ENCODE results near the gene CGREF1. TPM values are rescaled to one million over a fixed set of nuclear protein-coding genes. Genes with fewer than 3 reads are reported as not detected.

CGREF1 gene, protein sequence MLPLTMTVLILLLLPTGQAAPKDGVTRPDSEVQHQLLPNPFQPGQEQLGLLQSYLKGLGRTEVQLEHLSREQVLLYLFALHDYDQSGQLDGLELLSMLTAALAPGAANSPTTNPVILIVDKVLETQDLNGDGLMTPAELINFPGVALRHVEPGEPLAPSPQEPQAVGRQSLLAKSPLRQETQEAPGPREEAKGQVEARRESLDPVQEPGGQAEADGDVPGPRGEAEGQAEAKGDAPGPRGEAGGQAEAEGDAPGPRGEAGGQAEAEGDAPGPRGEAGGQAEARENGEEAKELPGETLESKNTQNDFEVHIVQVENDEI
- total RNA-seq: 11.0 TPM
- long read RNA-seq, partial matches to known transcripts: 1 of 2 reads
- long read RNA-seq, other reads (novel, unspliced or antisense): 1 of 2 reads

DNA sequence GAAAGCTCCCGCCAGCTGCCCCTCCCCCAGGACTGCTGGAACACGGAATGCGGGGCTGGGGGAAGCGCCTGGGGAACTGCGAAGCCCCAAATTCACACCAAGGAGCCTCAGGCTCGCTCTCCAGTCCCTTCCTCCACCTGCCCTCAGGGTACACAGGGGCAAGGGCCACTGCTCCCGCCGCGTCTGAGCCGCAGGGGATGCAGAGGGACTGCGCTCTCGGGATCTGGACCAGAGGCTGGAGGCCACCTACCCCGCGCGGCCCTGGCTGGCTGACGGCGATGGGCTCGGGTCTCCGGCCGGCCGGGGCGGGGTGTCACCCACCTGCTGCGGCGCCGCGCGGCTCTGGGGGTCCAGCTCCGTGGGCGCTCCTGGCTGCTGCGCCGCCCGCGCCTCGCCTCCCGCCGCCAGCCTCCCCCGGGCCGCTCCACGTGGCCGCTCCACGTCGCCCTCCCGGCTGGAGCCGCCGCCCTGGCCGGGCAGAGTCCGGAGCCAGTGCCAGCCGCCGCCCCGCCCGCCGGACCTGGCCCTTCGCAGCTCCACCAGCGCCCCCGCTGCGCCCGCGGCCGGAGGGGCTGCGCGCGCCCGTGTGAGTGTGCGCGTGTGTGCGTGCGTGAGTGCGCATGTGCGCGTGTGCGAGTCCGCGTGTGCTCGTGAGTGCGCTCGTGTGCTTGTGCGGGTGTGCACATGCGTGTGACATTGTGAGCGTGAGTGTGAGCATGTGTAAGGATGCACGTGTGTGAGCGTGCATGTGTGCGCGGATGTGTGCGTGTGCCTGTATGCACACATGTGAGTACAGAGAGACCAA is at the start of gene CGREF1:
Gene CGREF1 (minus strand): TSS at position 604 of the 805 bp plus-strand sequence. CDS start 14,762 bp downstream, outside the sequence.
- DNase-seq (ENCODE audit: low spot score): no peak

DNA sequence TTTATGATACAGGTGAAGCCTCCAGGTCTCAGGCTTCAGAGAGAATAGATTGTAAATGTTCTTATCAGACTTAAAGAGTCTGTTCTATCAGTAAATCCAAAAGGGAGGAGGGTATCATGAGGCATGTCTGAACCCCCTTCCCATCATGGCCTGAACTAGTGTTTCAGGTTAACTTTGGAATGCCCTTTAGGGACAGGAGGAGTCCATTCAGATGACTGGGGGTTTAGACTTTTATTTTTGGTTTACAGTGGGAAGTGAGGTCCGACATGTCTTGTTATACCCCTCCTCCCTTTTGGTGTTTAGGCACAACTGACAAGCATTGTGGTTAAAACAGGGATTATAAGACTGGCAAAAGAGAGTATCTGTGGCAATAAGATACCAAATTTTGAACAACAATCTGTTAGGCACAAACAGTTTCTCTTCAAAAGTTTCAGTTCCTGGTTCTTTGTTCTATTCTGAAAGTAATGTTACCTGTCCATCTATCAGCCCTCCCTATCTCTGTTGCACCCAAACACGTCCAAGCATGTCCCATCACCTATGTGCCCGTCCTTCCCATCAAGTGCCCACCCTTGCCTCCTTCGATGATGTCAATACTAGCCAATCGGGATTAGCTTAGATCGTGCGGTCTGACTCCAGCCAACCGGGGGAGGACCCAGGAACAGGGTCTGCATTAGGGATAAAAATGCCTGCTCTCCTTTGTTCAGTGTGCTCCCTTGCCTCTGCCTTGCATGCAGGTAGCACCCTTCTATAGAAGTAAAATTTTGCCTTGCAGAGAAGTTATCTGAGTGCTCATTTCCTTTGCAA is 46.2 kb upstream of the CGREF1 start:
- DNase-seq (ENCODE audit: low spot score): no peak

- DNase-seq (ENCODE audit: low spot score): no peak
These were observed 43.5 kb upstream of the CGREF1 start for GRCh38 chr2:27162151-27163121.

- DNase-seq (ENCODE audit: low spot score): no peak
These were observed 41.3 kb upstream of the CGREF1 start for GRCh38 chr2:27160191-27160590.

DNA sequence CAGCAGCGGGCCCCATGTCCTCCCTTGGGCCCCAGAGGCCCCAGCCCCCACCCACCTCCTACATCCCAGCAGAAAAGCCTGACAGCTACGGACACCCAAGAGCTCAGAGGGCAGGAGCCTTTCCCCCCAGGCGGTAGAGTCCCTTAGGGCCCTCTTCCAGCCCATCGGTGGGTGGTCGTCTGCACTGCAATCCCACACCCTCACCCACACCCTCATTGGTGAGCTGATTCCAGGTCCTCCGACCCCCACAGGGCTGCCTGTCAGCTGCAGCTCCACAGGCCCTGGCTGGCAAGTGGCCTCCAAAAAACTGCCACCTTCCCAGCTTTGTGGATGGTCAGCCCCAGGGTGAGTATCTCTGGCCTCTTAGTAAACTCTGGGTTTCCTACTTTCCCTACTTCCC is 40.3 kb upstream of the CGREF1 start:
- no peak for DNase-seq (ENCODE audit: low spot score)

DNA sequence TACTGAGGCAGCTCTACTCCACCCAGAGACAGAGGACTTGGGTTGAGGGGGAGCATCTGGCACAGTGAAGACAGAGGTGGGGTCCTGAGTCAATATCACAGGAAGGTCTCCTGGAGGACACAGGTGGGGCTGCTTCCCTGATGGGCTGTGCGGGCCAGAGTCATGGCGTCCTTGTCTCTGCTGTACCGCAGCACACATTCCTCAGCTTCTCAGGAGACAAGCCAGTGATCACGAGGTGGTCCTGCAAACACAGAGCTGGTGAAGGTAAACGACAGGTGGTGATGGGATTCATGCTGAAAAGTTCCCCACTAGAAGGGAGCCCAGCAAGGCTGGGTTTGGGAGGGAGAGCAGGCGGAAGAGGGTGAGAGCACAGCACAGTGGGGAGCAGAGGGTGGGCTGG is 39.5 kb upstream of the CGREF1 start:
- DNase-seq (ENCODE audit: low spot score): no peak

DNA sequence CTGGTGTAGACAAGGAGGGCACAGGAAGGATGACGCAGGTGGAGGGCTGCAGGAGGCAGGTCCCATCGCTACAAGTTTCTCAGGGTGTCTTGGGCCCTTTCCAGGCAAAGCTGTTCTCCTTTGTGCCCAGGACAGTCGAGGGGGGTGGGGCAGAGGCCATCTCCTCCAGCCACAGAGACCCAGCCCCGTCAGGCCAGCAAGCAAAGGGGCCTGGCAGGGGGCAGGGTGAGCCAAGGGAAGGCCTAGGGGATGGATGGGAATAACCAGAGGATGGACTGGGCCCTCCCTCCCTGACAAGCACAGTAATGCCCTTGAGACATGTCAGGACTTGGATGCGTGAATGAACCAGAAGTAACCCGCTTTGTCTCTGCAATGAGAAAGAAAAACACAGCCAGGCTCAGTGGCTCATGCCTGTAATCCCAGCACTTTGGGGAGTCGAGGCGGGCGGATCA is 36.2 kb upstream of the CGREF1 start:
- no peak for DNase-seq (ENCODE audit: low spot score)

GRCh38 chr2:27154488-27154887 is 35.6 kb upstream of the CGREF1 start:
- DNase-seq (ENCODE audit: low spot score): no peak

DNA sequence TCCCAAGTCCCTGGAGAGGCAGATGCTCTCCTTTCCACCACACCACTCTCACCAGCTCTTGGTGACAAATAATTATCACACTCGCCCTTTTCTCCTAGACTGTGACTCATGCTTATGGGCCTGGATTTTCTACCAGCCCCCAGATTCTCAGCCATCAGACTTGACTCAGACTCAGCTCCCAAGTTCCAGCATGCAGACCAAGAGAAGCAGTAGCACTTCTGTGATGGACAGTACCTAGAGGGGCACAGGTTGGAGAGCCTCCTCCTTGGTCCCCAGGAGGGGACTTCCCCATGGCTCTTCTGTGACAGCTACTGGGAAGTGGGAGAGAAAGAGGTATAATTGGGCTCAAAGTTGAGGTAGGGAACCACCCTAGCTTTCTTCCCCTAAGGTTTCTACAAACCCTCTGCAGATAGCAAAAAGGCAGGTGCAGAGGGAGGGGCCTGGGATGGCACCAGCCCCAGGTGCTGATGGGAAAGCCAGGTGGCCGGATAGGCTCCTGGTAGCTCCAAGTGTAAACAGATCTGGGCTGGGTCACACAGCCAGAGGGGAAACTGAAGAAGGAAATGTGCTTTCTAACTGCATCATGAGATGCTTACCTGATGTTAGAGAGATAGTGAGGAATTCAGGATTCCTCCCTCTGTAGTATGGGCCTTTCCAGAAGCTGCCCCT is 34.0 kb upstream of the CGREF1 start:
- DNase-seq (ENCODE audit: low spot score): no peak

GRCh38 chr2:27152102-27152795 is 33.3 kb upstream of the CGREF1 start:
- DNase-seq (ENCODE audit: low spot score): no peak

DNA sequence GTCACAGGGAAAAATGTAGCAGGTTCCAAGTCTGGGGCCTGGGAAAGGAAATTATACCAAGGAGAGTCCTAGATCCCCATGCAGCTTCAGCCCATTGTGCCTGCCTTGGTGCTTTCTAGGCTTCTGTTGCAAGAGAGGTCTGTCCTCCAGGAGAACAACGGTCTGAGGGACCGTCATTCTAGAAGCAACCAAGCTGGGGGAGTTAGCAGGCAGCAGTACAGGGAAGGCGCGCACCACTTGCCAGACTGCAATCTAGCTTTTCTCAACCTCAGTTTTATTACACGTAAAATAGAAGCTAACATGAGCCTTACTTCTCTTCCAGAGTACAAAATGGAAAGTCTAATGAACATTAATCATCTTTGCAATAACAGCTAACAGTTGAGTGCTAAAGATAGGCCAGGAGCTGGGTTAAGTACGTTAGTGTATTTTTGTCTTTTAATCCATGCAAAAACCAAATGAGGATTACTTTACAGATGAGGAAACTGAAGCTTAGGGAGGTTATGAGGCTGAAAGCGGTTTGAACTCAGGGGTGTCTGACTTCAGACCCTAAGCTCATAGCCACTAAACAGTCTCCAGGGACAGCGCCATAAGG is 31.8 kb upstream of the CGREF1 start:
- no peak for DNase-seq (ENCODE audit: low spot score)

DNA sequence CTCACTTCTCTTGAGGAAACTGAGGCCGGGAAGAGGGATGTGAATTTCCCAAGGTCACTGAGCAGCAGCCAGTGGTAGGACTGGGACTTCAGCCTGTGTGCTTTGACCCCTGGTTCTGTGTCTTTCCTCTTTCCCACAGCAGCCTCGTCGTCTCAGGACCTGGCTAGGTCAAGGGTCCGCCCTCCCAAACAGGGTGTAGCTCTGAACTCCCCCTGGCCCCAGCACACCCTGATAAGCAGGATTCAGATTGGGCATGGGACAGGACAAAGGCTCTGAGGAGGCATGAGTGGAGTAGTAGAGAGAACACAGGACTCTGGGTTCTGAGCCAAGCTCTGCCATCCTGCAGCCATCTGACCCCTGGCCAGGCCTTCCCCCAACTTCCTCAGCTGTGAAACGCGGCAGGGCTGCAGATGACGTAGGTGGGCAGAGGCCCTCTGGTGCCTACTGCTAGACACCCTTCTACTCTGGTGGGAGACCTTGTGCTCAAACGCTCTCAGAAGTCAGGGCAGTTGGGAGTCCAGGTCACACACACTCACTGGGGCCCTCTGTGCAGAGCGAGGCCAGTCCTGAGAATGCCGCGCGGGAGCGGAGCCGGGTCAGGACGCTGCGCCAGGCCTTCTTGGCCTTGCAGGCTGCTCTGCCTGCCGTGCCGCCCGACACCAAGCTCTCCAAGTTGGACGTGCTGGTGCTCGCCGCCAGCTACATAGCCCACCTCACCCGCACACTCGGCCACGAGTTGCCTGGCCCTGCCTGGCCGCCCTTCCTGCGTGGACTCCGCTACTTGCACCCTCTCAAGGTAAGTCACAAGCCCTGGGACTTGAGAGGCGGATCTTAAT is 30.9 kb upstream of the CGREF1 start:
- no peak for DNase-seq (ENCODE audit: low spot score)

DNA sequence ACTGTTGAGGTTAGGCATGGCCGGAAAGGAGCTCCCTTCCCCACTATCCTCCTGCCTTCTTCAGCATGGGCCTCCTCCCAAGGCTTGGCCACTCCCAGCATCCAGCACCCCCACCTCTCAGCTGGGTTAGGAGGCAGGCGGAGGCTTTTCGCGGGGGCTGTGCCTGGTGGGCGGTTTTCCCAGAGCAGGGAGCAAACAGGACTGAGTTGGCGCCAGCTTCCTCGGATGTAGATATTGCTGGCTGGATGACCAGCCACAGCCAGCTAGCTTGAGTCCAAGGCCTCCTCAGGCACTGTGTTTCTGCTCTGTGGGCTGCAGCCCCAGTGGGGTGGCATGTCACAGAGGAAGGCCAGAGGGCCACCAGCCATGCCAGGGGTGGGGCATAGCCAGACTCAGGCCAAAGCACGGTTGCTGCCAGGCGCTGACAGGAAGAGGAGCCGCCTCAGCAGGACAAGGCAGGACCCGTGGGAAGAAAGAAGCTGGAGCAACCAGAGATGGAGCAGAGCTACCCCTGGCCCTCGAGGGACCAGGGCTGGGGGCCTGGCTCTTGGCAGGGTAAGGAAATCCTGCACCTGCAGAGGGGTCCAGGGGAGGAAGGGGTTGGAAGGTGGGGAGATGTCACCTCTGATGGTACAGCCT is 30.0 kb upstream of the CGREF1 start, which contains the start of gene TCF23:
Gene TCF23 (plus strand): TSS at position 204 of the 639 bp plus-strand sequence. CDS start 130 bp downstream, at position 334.
- no peak for DNase-seq (ENCODE audit: low spot score)

GRCh38 chr2:27147935-27148334 is 29.0 kb upstream of the CGREF1 start:
- no peak for DNase-seq (ENCODE audit: low spot score)

- no peak for DNase-seq (ENCODE audit: low spot score)
These were observed 26.8 kb upstream of the CGREF1 start for GRCh38 chr2:27145682-27146081.

DNA sequence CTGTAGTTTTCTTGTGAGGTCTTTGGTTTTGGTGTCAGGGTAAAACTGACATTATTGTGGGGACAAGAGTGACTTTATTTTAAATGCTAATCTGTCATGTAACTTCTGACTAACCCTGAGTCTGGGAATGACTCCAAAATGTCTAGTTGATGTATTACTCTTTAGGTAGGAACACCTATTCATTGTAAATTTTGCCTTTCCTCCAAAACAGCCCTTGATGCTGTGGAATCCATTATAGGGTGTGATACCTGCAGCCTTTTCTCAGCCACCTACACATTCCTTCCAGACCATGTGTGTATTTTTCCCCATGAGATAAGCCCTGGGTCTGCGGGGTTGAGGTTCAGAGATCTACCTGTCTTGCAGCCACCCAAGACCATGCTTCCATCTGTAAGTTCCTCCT is 24.4 kb upstream of the CGREF1 start:
- DNase-seq (ENCODE audit: low spot score): no peak

- no peak for DNase-seq (ENCODE audit: low spot score)
These were observed 20.4 kb upstream of the CGREF1 start, which contains the start of gene PRR30 for GRCh38 chr2:27139310-27139709. PRR30 (minus strand) TSS chr2:27139410; CDS start chr2:27138329, 1,081 bp downstream.
